ENCODE measurements around the gene ANKRD16.
"Not testable (repeated sequence)": the region's sequence is repeated elsewhere in the genome, so short reads cannot be mapped to it uniquely, and the experiment has no call there.

Gene ANKRD16

GRCh38 chr10:5889624-5890451 lies at the start of gene ANKRD16, which contains the start of gene FBH1:
Gene ANKRD16 (minus strand): TSS chr10:5889893. CDS start chr10:5889354, 539 bp downstream.
Gene FBH1 (plus strand): TSS chr10:5890243. CDS start chr10:5890346, 103 bp downstream.
- peak; percentile 98 for DNase-seq

GRCh38 chr10:5938291-5938690 lies 48.6 kb upstream of the ANKRD16 start:
- no peak for DNase-seq

- DNase-seq: no peak
These were observed 47.3 kb upstream of the ANKRD16 start for GRCh38 chr10:5937016-5937415.

GRCh38 chr10:5935628-5936027 lies 45.9 kb upstream of the ANKRD16 start:
- DNase-seq: no peak

DNA sequence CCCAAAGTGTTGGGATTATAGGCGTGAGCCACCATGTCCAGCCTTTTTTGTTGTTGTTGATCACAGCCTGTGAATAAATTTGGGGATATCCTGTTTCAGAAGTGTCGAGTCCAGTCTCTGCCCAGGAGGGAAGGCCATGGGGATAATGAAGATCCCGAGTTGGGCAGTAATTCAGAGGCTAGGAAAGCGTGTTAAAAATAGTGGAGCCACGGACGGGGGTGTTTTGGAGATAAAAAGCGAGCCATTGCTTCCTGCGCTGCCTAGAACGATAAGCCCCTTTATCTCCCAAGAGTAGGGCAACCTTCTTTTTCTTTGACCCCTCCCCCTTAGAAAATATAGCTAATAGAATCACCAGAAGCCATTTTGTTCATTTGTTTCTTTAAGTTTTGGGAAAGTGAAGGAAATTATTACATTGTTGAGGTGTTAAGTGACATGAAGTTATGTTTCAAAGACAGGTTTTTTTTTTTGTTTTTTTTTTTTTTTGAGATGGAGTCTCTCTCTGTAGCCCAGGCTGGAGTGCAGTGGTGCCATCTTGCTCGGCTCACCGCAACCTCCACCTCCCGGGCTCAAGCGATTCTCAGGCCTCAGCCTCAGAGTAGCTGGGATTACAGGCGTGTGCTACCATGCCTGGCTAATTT lies 44.3 kb upstream of the ANKRD16 start:
- no peak for DNase-seq

- DNase-seq: no peak
These were observed 42.7 kb upstream of the ANKRD16 start for GRCh38 chr10:5932345-5932744.

GRCh38 chr10:5930272-5930671 lies 40.6 kb upstream of the ANKRD16 start:
- DNase-seq: no peak

DNA sequence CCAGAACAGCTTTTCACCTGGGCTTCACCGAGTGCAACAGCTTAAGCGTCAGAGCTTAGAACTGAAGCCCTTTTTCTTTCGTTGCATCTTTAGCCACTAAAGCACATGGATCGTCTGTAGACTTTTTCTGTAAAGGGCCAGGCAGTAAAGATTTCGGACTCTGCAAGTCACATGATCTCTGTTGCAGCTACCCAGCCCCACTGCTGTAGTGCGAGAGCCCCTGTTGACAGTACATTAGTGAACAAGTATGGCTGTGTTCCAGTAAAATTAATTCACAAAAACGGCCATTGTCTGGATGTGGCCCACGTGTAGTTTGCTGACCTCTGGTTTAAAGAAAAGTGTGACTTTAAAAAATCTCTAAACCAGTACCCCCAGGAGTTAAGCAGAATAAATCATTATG lies 39.7 kb upstream of the ANKRD16 start:
- DNase-seq: no peak

GRCh38 chr10:5927306-5927705 lies 37.6 kb upstream of the ANKRD16 start:
- DNase-seq: no peak

DNA sequence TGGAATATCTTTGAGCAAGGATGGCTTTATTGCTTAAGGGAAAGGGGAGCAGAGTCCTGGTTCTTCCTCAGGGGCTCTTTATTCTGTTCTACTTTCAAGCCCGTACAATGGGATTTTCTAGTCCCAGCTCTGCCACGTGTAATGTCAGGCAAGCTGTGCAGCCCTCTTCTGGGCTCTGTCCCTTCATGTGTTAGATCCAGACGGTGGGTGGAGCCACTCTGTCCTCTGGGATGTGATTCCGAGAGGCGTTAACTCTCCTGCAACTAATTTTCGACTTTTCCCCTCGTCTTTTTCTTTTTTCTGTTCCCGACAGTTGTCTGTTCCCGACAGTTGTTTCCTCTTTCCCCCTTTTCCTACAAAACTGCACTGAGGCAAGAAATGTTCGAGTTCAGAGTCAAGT lies 35.2 kb upstream of the ANKRD16 start:
- DNase-seq: no peak

DNA sequence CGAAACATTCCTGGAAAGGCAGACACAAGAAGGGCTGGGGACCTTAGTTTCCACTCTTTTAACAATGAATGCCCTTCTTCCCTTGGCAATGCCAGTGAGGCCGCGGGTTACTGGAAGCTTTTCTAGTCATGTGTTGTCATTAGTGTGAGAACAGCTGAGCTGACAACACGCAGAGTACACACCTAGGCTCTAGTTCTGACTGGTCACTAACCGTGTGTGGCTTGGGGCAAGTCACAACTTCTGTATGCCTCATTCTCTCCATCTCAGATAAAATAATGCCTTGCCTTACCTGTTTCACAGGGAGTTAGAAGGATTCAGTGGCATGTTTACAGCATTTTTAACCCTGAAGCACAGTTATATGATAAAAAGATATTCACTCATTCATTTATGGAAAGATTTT lies 32.1 kb upstream of the ANKRD16 start:
- no peak for DNase-seq

DNA sequence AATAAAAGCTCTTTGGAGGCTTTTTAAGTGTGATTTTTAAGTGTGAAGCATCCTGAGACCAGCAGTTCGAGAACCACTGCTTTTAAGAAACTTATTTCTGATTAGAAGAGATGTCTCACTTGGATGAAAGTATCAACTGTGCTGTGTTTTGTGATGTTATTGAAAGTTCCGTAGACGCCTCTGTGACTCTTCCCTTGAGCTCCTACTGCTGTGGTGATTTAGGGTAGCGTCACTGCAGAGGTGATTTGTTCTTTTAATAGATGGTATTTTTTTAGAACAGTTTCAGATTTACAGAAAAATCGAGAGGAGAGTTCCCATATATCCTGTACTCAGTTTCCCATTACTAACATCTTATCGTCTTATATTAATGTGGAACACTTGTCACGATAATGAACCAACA lies 29.9 kb upstream of the ANKRD16 start:
- DNase-seq: no peak

GRCh38 chr10:5918763-5919162 lies 29.1 kb upstream of the ANKRD16 start:
- no peak for DNase-seq

GRCh38 chr10:5917305-5917704 lies 27.6 kb upstream of the ANKRD16 start:
- DNase-seq: no peak

DNA sequence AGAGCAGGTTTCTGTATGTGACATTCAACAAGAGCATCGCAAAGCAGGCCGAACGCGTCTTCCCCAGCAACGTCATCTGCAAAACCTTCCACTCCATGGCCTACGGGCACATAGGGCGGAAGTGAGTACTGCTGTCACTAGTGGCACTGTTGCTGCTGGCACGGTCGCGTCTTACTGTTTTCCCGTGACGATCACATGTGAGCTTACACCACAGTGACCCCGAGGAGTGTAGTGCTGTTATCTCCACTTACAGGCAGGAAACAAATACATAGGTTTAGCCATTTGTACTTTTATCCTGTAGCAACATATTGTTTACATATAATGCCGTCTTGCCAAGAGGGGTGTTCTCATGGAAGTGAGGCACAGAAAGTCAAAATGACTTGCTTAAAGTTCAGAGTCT lies 25.8 kb upstream of the ANKRD16 start:
- no peak for DNase-seq

DNA sequence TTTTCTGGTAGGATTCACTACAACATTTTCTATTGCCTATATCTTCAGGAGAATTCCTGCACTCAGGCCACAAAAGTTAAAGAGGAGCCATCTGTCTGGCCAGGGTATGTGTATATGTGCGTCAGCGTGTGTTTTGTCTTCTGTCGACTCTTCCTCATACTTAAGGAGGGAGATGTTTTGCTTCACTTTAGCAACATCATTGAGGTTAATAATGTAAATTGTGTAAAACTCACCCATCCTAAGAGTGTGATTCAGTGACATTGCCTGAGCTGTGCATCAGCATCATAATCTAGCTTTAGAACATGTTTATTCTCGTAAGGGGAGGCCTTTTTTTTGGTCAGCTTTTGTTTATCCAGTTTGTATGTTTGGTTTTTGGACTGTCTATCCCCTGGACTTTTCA lies 24.0 kb upstream of the ANKRD16 start:
- DNase-seq: no peak

- DNase-seq: no peak
These were observed 22.0 kb upstream of the ANKRD16 start for GRCh38 chr10:5911670-5912069.

- DNase-seq: no peak
These were observed 20.8 kb upstream of the ANKRD16 start for GRCh38 chr10:5910323-5911100.

GRCh38 chr10:5908676-5909075 lies 19.0 kb upstream of the ANKRD16 start:
- not testable (repeated sequence) for DNase-seq

DNA sequence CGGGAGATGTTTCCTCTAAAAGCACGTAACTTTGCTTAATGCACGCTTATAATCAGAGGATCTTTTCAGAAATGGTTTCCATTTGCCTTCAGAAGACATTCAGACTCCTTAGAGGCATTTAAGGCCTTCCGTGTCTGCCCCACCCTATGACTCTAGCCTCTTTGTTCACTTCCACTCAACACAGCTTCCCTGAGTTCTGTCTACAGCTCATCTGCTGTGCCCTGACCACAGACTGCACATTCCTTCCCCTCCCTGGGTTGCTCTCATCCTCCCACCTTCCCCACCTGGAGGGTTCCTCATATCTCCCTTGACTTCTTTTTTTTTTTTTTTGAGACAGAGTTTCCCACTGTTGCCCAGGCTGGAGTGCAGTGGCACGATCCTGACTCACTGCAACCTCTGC lies 17.0 kb upstream of the ANKRD16 start:
- no peak for DNase-seq

GRCh38 chr10:5905854-5906507 lies 16.3 kb upstream of the ANKRD16 start:
- no peak for DNase-seq

GRCh38 chr10:5904227-5904626 lies 14.5 kb upstream of the ANKRD16 start:
- DNase-seq: no peak

DNA sequence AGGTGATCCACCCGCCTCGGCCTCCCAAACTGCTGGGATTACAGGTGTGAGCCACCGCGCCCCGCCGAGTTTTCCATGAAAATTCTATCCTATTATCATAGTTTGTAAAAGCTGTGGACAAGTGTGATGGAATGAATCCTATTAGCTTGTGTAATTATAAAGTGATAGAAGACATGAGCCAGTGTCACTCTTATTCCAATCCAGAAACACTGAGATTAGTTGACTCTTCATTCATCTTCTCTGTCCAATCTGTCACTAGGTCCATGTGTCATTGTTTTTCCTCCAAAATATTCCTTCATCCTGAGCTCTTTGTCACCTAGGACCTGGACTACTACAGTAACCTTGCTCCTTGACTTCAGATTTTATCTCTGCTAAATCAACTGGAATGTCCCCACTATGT lies 13.9 kb upstream of the ANKRD16 start:
- no peak for DNase-seq
